GM12891 (cell line): ENCODE measurements around the gene COL15A1.

Experiments used
- DNase-seq: peaks from one replicate; pipeline ENCODE4 v3.0.0; 2011; ENCODE audit warnings: low spot score; ENCODE audit not compliant: insufficient read length
- FAIRE-seq: peaks from 2 replicates; lab custom pipeline; 2011; peaks lifted over from hg19 to GRCh38; lab: Jason Lieb, UNC
- PAX5 ChIP-seq: IDR thresholded peaks from 2 replicates; pipeline ENCODE4 v1.6.1; 2011; ENCODE audit warnings: low read length, moderate library complexity, mild to moderate bottlenecking; ENCODE audit not compliant: insufficient read depth, severe bottlenecking
- POLR2A ChIP-seq: IDR thresholded peaks from 2 replicates; pipeline ENCODE4 v1.6.1; 2011; ENCODE audit warnings: low read depth, low read length, control low read depth
- POLR2AphosphoS5 ChIP-seq: IDR thresholded peaks from 2 replicates; pipeline ENCODE4 v1.6.1; 2011; ENCODE audit warnings: low read depth, low read length, control low read depth
- POU2F2 ChIP-seq: IDR thresholded peaks from 2 replicates; pipeline ENCODE4 v1.6.1; 2011; ENCODE audit warnings: low read depth, mild to moderate bottlenecking, control low read depth, low read length, moderate library complexity
- SPI1 ChIP-seq: IDR thresholded peaks from 2 replicates; pipeline ENCODE4 v1.6.1; 2011; ENCODE audit warnings: low read depth, low read length, control low read depth
- TAF1 ChIP-seq: IDR thresholded peaks from 2 replicates; pipeline ENCODE4 v1.6.1; 2011; ENCODE audit warnings: low read depth, low read length, control low read depth

Gene COL15A1

DNA sequence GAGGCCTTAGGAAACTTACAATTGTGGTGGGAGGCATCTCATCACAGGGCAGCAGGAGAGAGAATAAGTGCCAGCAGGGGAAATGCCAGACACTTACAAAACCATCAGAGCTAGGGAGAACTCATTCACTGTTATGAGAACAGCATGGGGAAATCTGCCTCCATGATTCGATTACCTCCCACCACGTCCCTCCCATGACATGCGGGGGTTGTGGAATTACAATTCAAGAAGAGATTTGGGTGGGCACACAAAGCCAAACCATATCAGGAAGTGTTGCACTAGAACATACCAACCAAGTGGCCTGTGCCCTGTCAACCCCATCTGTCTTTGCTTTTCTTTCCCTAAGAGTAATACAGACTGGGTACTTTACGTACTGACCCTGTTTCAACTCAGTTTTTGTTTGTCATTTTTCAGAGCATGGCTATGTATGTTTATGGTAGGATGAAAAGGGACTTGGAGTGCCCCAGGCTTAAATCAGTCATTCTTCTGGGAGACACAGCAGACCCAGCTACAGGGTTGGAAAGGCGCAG, 102.9 kb downstream of the COL15A1 start:
- DNase-seq (no peak), FAIRE-seq (no peak)

GRCh38 chr9:99049228-99049627, 105.5 kb downstream of the COL15A1 start:
- TF ChIP-seq POLR2A = no peak
- no peak for TF ChIP-seq SPI1
- no peak for TF ChIP-seq TAF1
- TF ChIP-seq PAX5 = no peak
- no peak for TF ChIP-seq POU2F2
- no peak for TF ChIP-seq POLR2AphosphoS5

More for the DNA sequence above, 102.9 kb downstream of the COL15A1 start:
- TF ChIP-seq TAF1 (no peak), POU2F2 (no peak), POLR2A (no peak), PAX5 (no peak), POLR2AphosphoS5 (no peak), SPI1 (no peak)

DNA sequence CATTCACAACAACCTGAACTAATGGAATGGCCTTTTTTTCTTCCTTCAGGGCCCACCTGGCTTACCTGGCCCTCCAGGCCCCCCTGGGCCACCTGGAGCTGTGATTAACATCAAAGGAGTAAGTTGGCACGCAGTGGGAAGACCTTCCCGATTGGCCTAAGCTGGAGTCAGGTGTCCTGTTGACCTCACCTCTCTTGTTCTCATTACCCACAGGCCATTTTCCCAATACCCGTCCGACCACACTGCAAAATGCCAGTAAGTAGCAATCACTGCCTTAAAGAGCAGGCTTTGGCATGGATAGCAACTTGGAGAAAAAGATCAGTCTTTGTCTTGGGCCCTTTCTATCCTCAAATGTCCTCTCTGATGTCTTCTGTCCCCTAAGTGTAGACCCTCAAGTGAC, 105.9 kb downstream of the COL15A1 start:
- no peak for TF ChIP-seq SPI1
- no peak for TF ChIP-seq POU2F2
- no peak for TF ChIP-seq POLR2A
- TF ChIP-seq POLR2AphosphoS5 = no peak
- TF ChIP-seq TAF1 = no peak
- no peak for TF ChIP-seq PAX5
- FAIRE-seq (no peak), DNase-seq (no peak)

More at GRCh38 chr9:99049228-99049627, 105.5 kb downstream of the COL15A1 start:
- FAIRE-seq = no peak
- DNase-seq = no peak

DNA sequence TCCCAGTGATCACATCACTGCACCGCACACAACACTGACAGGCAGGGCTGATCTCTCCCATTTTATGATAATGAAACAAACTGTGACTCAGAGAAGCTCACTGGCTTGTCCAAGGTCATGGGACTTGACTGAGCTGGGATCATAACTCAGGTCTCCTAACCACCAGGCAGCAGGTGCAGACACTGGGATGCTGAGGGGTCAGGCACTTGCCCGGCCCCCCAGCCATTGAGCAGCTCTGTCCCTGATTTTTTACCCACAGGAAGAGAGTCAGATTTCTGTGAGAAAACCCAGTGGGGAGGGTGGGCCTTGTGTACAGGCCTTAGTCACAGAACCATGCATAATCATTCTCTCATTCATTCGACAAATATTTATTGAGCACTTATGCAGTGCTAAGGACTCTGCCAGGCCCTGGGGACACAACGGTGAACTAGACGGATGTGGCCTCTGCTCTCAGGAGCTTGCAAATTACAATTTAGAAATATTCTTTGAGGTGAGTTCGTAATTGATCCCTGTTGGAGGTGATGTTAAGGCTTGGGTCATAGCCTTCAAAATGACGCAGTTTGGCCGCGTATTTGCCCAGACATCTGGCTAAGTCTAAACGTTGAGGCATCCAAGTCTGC, 106.7 kb downstream of the COL15A1 start:
- FAIRE-seq = no peak

DNA sequence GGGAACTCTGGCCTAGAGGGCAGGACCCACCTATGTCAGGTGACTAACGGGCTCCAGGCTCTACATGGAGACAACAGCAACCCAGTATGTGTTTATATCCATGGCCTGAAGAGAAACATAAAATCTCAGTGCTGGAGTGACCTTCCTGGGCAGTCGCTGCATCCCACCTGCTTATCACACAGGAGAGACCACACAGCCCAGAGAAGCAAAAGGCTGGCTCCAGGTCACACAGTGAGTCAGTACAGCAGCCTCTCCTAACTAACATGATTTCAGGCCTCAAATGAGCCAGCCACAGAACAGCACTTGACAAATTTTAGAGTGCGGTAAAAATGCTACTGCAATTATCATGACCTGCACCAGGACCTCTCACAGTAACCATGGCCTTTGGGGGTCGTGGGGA, 107.2 kb downstream of the COL15A1 start:
- no peak for FAIRE-seq
- no peak for TF ChIP-seq TAF1
- no peak for TF ChIP-seq SPI1
- TF ChIP-seq PAX5 = no peak
- no peak for TF ChIP-seq POU2F2
- no peak for TF ChIP-seq POLR2AphosphoS5
- TF ChIP-seq POLR2A = no peak
- DNase-seq = no peak

More for the DNA sequence above, 106.7 kb downstream of the COL15A1 start:
- DNase-seq = no peak
- TF ChIP-seq PAX5 = no peak
- no peak for TF ChIP-seq TAF1
- no peak for TF ChIP-seq POU2F2
- TF ChIP-seq POLR2AphosphoS5 = no peak
- no peak for TF ChIP-seq POLR2A
- no peak for TF ChIP-seq SPI1

DNA sequence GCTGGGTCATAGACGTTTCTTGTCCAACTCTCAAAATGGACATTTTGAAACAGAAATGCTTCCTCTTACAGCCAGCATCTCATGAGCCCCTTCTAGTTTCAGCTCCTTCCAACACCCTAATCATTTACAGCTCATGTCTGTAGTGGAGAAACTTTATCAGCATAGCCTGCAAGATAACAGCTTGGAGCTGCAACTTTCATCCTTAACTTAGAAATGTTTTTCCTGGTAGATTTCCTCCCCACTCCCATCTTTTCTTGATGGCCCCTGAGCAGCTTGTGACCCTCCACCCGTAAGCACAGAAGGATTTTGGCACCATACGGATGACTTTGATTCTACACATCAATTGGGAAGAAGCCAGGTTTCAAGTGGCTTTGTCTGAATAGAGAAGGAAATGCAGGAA, 107.7 kb downstream of the COL15A1 start:
- TF ChIP-seq SPI1 (no peak), POLR2A (no peak), TAF1 (no peak), POLR2AphosphoS5 (no peak), PAX5 (no peak), POU2F2 (no peak)
- no peak for FAIRE-seq

GRCh38 chr9:99051851-99052250, 108.1 kb downstream of the COL15A1 start:
- TF ChIP-seq SPI1 = no peak
- FAIRE-seq (no peak), DNase-seq (no peak)

More for the DNA sequence above, 107.7 kb downstream of the COL15A1 start:
- DNase-seq = no peak

- FAIRE-seq = no peak
- DNase-seq = no peak
- TF ChIP-seq POU2F2 = no peak
- no peak for TF ChIP-seq TAF1
- TF ChIP-seq PAX5 = no peak
- no peak for TF ChIP-seq POLR2A
- TF ChIP-seq SPI1 = no peak
- TF ChIP-seq POLR2AphosphoS5 = no peak
These were observed 109.4 kb downstream of the COL15A1 start for GRCh38 chr9:99052815-99053715.

DNA sequence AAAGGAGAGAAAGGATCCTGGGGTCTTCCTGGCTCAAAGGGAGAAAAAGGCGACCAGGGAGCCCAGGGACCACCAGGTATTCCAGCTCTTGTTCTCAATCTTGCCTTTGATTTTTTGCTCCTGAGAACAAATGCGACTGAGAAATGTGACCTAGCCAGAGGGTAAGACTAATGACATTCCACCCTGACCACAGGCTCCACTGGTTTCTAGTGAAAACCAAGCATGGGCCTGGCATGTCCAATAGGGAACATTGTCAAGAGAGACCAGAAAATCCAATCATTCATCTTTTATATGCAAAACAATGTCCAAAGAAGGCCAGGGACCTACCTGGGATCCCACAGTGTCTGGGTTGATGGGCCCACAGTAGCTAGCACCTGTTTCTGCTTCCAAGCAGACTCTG, 110.9 kb downstream of the COL15A1 start:
- no peak for DNase-seq
- TF ChIP-seq POU2F2 (no peak), PAX5 (no peak), POLR2AphosphoS5 (no peak), POLR2A (no peak), TAF1 (no peak), SPI1 (no peak)
- no peak for FAIRE-seq

DNA sequence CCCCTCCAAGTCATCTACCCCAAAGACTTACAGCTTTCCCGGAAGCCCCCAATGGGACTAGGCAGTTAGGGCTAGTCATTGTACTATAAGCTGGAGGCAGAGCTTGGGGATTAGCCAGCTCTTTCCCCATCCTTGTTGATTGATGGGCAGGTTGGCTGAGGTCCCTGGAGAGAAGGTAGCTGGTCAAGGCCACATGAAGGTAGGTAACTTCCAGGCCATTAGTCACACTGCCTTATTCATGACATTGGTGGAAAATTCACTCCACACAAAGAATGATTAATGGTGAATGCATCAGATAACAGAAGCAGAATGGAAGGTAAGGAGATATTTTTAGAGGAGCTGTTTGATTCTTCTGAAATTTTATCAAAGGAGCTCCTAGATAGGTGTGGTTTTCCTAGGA, 111.7 kb downstream of the COL15A1 start:
- no peak for DNase-seq
- FAIRE-seq = no peak
- TF ChIP-seq SPI1 = no peak
